IMR-90 (cell line): ENCODE results near the gene KIF15. TPM values are rescaled to one million over a fixed set of nuclear protein-coding genes. Genes with fewer than 3 reads are reported as not detected.

Experiments
- ATAC-seq: fragments of 200-7000 bp; cut with Tn5 transposase; 2 replicates; pipeline ENCODE4 v1.9.1; 2020; ENCODE audit warnings: low read depth, mild to moderate bottlenecking, moderate library complexity
- BruUV-seq: library from RNA; stranded (reverse); fragments of 400-500 nt; replicated peaks from 2 replicates; lab custom pipeline; 2021; lab: Mats Ljungman, UMichigan
- CTCF ChIA-PET: fragments of 300-600 bp; formaldehyde crosslinking; extraction: SDS; loops from one replicate; lab custom pipeline; 2021; ENCODE audit warnings: antibody characterized with exemption; lab: Yijun Ruan, JAX
- POLR2A ChIA-PET: fragments of 300-600 bp; sonication (Branson Sonifier 250); formaldehyde crosslinking; loops from one replicate; lab custom pipeline; 2022; ENCODE audit warnings: antibody characterized with exemption; ENCODE audit not compliant: unreplicated experiment; lab: Charles Lee
- DNase-seq: peaks from one replicate; pipeline ENCODE4 v3.0.0; 2013
- H2AFZ ChIP-seq: replicated peaks from 2 replicates; pipeline ENCODE3; 2013; ENCODE audit warnings: low read length, mild to moderate bottlenecking; ENCODE audit not compliant: poor library complexity
- H2AK5ac ChIP-seq: 2 replicates; pipeline ENCODE4 v1.6.1; 2013; ENCODE audit warnings: low read depth, low read length, inconsistent platforms
- H2AK9ac ChIP-seq: replicated peaks from 2 replicates; pipeline ENCODE3; 2013; ENCODE audit warnings: mild to moderate bottlenecking, low read depth, low read length, moderate library complexity; ENCODE audit not compliant: poor library complexity
- H2BK120ac ChIP-seq: 2 replicates; pipeline ENCODE4 v1.6.1; 2013; ENCODE audit warnings: low read depth, low read length, inconsistent platforms
- H2BK15ac ChIP-seq: 3 replicates; pipeline ENCODE4 v1.6.1; 2013; ENCODE audit warnings: low read depth, low read length, inconsistent platforms
- H2BK20ac ChIP-seq: 2 replicates; pipeline ENCODE4 v1.6.1; 2013; ENCODE audit warnings: low read depth, mild to moderate bottlenecking, inconsistent platforms, low read length, moderate library complexity
- H2BK5ac ChIP-seq: 2 replicates; pipeline ENCODE4 v1.6.1; 2013; ENCODE audit warnings: mild to moderate bottlenecking, low read depth, low read length, inconsistent platforms; ENCODE audit not compliant: poor library complexity, severe bottlenecking
- H3K14ac ChIP-seq: replicated peaks from 2 replicates; pipeline ENCODE4 v1.6.1; 2013; ENCODE audit warnings: low read depth, low read length, inconsistent platforms
- H3K18ac ChIP-seq: 2 replicates; pipeline ENCODE4 v1.6.1; 2013; ENCODE audit warnings: low read depth, low read length, control low read depth
- H3K23ac ChIP-seq: 2 replicates; pipeline ENCODE4 v1.6.1; 2013; ENCODE audit warnings: low read depth, low read length, inconsistent platforms
- H3K27ac ChIP-seq: 2 replicates; pipeline ENCODE4 v1.5.1; 2013; ENCODE audit warnings: mild to moderate bottlenecking, control low read depth, low read length; ENCODE audit not compliant: insufficient read depth
- H3K27me3 ChIP-seq: 2 replicates; pipeline ENCODE4 v1.6.1; 2013; ENCODE audit warnings: low read length; ENCODE audit not compliant: control insufficient read depth, insufficient read depth
- H3K36me3 ChIP-seq: 2 replicates; pipeline ENCODE4 v1.6.1; 2013; ENCODE audit warnings: low read length, mixed read lengths; ENCODE audit not compliant: control insufficient read depth, insufficient read depth
- H3K4ac ChIP-seq: 2 replicates; pipeline ENCODE4 v1.6.1; 2013; ENCODE audit warnings: low read depth, low read length, inconsistent platforms
- H3K4me1 ChIP-seq: 2 replicates; pipeline ENCODE4 v1.6.1; 2013; ENCODE audit warnings: low read length, mixed read lengths; ENCODE audit not compliant: control insufficient read depth, insufficient read depth
- H3K4me2 ChIP-seq: 2 replicates; pipeline ENCODE4 v1.6.1; 2013; ENCODE audit warnings: low read depth, mild to moderate bottlenecking, control low read depth, low read length, moderate library complexity
- H3K4me3 ChIP-seq: 2 replicates; pipeline ENCODE4 v1.5.1; 2013; ENCODE audit warnings: low read depth, mild to moderate bottlenecking, control low read depth, low read length, moderate library complexity; ENCODE audit not compliant: insufficient read depth
- H3K56ac ChIP-seq: 2 replicates; pipeline ENCODE4 v1.6.1; 2013; ENCODE audit warnings: low read length, inconsistent platforms; ENCODE audit not compliant: insufficient read depth; ENCODE audit errors: extremely low read depth
- H3K79me1 ChIP-seq, 2 experiments: 2 replicates each; pipeline ENCODE4 v1.6.1; 2013; ENCODE audit warnings: low read length in 2 of 2, inconsistent platforms in 1 of 2, low read depth in 1 of 2
- H3K9ac ChIP-seq: 2 replicates; pipeline ENCODE4 v1.6.1; 2013; ENCODE audit warnings: low read depth, low read length, control low read depth
- H3K9me1 ChIP-seq: 2 replicates; pipeline ENCODE4 v1.6.1; 2013; ENCODE audit warnings: low read length, inconsistent platforms; ENCODE audit not compliant: insufficient read depth
- H3K9me3 ChIP-seq: 2 replicates; pipeline ENCODE4 v1.6.1; 2013; ENCODE audit warnings: low read length; ENCODE audit not compliant: control insufficient read depth, insufficient read depth
- H4K20me1 ChIP-seq: 2 replicates; pipeline ENCODE4 v1.6.1; 2013; ENCODE audit warnings: low read length, inconsistent platforms; ENCODE audit not compliant: insufficient read depth
- H4K5ac ChIP-seq: 2 replicates; pipeline ENCODE4 v1.6.1; 2013; ENCODE audit warnings: mild to moderate bottlenecking, low read depth, low read length, control low read depth
- H4K8ac ChIP-seq, 2 experiments: 2 replicates each; pipeline ENCODE4 v1.6.1; 2013; ENCODE audit warnings: low read depth in 2 of 2, low read length in 2 of 2, control low read depth in 1 of 2, inconsistent platforms in 1 of 2
- H4K91ac ChIP-seq: 2 replicates; pipeline ENCODE4 v1.6.1; 2013; ENCODE audit warnings: low read depth, low read length, inconsistent platforms; ENCODE audit not compliant: insufficient read depth
- BHLHE40 ChIP-seq: fragments of 150-350 bp; IDR thresholded peaks from 2 replicates; pipeline ENCODE4 v1.6.1; 2016; ENCODE audit warnings: mild to moderate bottlenecking, low read depth, low read length
- CEBPB ChIP-seq: IDR thresholded peaks from 2 replicates; pipeline ENCODE4 v1.6.1; 2012; ENCODE audit warnings: low read depth, low read length, improper control_type of control experiment
- CHD1 ChIP-seq: IDR thresholded peaks from 2 replicates; pipeline ENCODE4 v1.6.1; 2012; ENCODE audit warnings: low read depth, low read length, improper control_type of control experiment
- CTCF ChIP-seq: conservative IDR thresholded peaks from 2 replicates; pipeline ENCODE4 v1.5.1; 2012; ENCODE audit warnings: mild to moderate bottlenecking, low read depth, low read length, improper control_type of control experiment
- ELK1 ChIP-seq: fragments of 150-350 bp; IDR thresholded peaks from 2 replicates; pipeline ENCODE4 v1.6.1; 2016; ENCODE audit warnings: low read depth, mild to moderate bottlenecking, low read length, moderate library complexity, borderline replicate concordance
- FOS ChIP-seq: fragments of 150-350 bp; IDR thresholded peaks from 2 replicates; pipeline ENCODE4 v1.6.1; 2016; ENCODE audit warnings: low read depth, low read length
- MAFK ChIP-seq: IDR thresholded peaks from 2 replicates; pipeline ENCODE4 v1.6.1; 2012; ENCODE audit warnings: low read depth, low read length, improper control_type of control experiment
- NFE2L2 ChIP-seq: fragments of 150-350 bp; IDR thresholded peaks from 2 replicates; pipeline ENCODE4 v1.6.1; 2016; ENCODE audit warnings: low read depth, mild to moderate bottlenecking, low read length
- POLR2A ChIP-seq: IDR thresholded peaks from 2 replicates; pipeline ENCODE4 v1.6.1; 2012; ENCODE audit warnings: mild to moderate bottlenecking, low read depth, low read length
- RAD21 ChIP-seq: IDR thresholded peaks from 2 replicates; pipeline ENCODE4 v1.6.1; 2012; ENCODE audit warnings: low read length, improper control_type of control experiment
- RCOR1 ChIP-seq: IDR thresholded peaks from 2 replicates; pipeline ENCODE4 v1.6.1; 2012; ENCODE audit warnings: mild to moderate bottlenecking, low read length, improper control_type of control experiment; ENCODE audit not compliant: insufficient replicate concordance
- RFX5 ChIP-seq: IDR thresholded peaks from 2 replicates; pipeline ENCODE4 v1.8.0; 2012; ENCODE audit warnings: low read depth, mild to moderate bottlenecking, low read length, moderate library complexity
- SMC3 ChIP-seq: fragments of 150-350 bp; IDR thresholded peaks from 2 replicates; pipeline ENCODE4 v1.6.1; 2016; ENCODE audit warnings: low read depth, mild to moderate bottlenecking, antibody characterized with exemption, low read length, moderate library complexity
- WGBS, 2 experiments: methylation state at CpG; one replicate each; pipeline versions ENCODE4 v1.1.5 to v1.1.7; 2013; ENCODE audit warnings: missing lambda C conversion rate in 2 of 2; ENCODE audit not compliant: insufficient read length in 1 of 2; ENCODE audit errors: extremely low coverage in 2 of 2; 5-methylcytosine and 5-hydroxymethylcytosine counted together
- dilution Hi-C: fragments of 300-500 bp; cut with HindIII; formaldehyde crosslinking; loops from one replicate; pipeline ENCODE4 v1.14.3; 2018; ENCODE audit warnings: low sequenced_read_pairs; ENCODE audit not compliant: unreplicated experiment
- in situ Hi-C: fragments of 300-500 bp; cut with MboI; formaldehyde crosslinking; loops from 3 replicates; pipeline ENCODE4 v1.14.3; 2019; ENCODE audit warnings: low sequenced_read_pairs, inconsistent platforms, mixed read lengths
- intact Hi-C: fragments of 100-400 bp; cut with micrococcal nuclease; formaldehyde crosslinking; loops from 2 replicates; pipeline ENCODE4 v1.10.0; 2022
- polyA plus RNA-seq, 3 experiments: library from polyadenylated mRNA; depleted of rRNA; stranded (reverse); fragments of >200 nt; gene quantifications; 2 replicates each; pipeline ENCODE4 v1.2.3, GENCODE V29; 2012; ENCODE audit warnings: low replicate concordance in 1 of 3
- total RNA-seq: library from RNA; depleted of rRNA; stranded (reverse); fragments of >200 nt; gene quantifications from 2 replicates; pipeline ENCODE4 v1.2.3, GENCODE V29; 2012
- TF ChIP-seq, protein P1 (sequence below): fragments of 150-350 bp; IDR thresholded peaks from 2 replicates; pipeline ENCODE4 v1.6.1; 2017; ENCODE audit warnings: mild to moderate bottlenecking, antibody characterized with exemption, low read length, low read depth

The KIF15 gene
- total and polyA plus RNA-seq, 2 of the 4 experiments (the other 2 are of a cell fraction) = 3.7 to 8.4 TPM

GRCh38 chr3:44877333-44877732 lies 115.7 kb downstream of the KIF15 start:
- in situ Hi-C loops = loop anchor here (25.0 kb wide), 1 partner anchor 540 kb away; the partner anchor contains the start of gene TCAIM

More at GRCh38 chr3:44877333-44877732, 115.7 kb downstream of the KIF15 start:
- Histone ChIP-seq H3K4ac (no peak overlapping the region), H4K5ac (no peak overlapping the region), H2BK5ac (no peak overlapping the region), H2BK20ac (no peak overlapping the region), H2AFZ (no peak overlapping the region), H4K20me1 (no peaks in the 10 kb centered on the region), H3K14ac (no peak overlapping the region), H2BK120ac (no peak overlapping the region), H4K8ac (no peak overlapping the region), H3K79me1 (no peaks in the 10 kb centered on the region), H4K91ac (no peak overlapping the region), H3K4me2 (no peak overlapping the region), H3K9me1 (no peaks in the 10 kb centered on the region), H3K23ac (no peak overlapping the region), H2AK5ac (no peak overlapping the region), H3K9me3 (no peaks in the 10 kb centered on the region), H3K27ac (no peak overlapping the region), H2BK15ac (no peak overlapping the region), H3K4me3 (no peak overlapping the region), H3K9ac (no peak overlapping the region), H3K18ac (no peak overlapping the region), H3K4me1 (peaks cover 2% of the 10 kb centered on the region; the same call in 1 of the 2 replicates), H3K56ac (no peak overlapping the region), H3K27me3 (no peaks in the 10 kb centered on the region), H3K36me3 (no peaks in the 10 kb centered on the region), H2AK9ac (no peak overlapping the region)
- POLR2A ChIA-PET = no interaction called here
- ATAC-seq (no peak), DNase-seq (no peak)
- intact Hi-C loops = no loop called here
- BruUV-seq = no TSS peak
- CTCF ChIA-PET = no interaction called here
- dilution Hi-C loops = no loop called here
- no peak for TF ChIP-seq ELK1
- no peak for TF ChIP-seq RCOR1
- TF ChIP-seq FOS = no peak
- no peak for TF ChIP-seq SMC3
- TF ChIP-seq CHD1 = no peak
- TF ChIP-seq CEBPB = no peak
- TF ChIP-seq NFE2L2 = no peak
- TF ChIP-seq MAFK = no peak
- no peak for TF ChIP-seq POLR2A
- TF ChIP-seq RFX5 = no peak
- TF ChIP-seq, protein P1, sequence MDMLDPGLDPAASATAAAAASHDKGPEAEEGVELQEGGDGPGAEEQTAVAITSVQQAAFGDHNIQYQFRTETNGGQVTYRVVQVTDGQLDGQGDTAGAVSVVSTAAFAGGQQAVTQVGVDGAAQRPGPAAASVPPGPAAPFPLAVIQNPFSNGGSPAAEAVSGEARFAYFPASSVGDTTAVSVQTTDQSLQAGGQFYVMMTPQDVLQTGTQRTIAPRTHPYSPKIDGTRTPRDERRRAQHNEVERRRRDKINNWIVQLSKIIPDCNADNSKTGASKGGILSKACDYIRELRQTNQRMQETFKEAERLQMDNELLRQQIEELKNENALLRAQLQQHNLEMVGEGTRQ = no peak
- no peak for TF ChIP-seq BHLHE40
- TF ChIP-seq CTCF = no peak
- TF ChIP-seq RAD21 = no peak
- 100% methylated on average over 1 of the region's 3 CpGs; no CpG with 5 or more reads in 1 of the 2 experiments for WGBS, 2 experiments
